ENCODE results near the gene HCK.
A peak's percentile ranks its signal among the peaks of the same experiment; 100 is the strongest.

HCK gene

GRCh38 chr20:32111156-32111686, 59.2 kb downstream of the HCK start:
- peak overlapping the region in 1 of 3 experiments; percentile 100 for H3K27ac Mint-ChIP-seq
- peak overlapping the region; percentile 90 to 98 (median 94) for H3K4me3 Mint-ChIP-seq
- H3K4me1 Mint-ChIP-seq, result peaks cover 33% of the 10 kb centered on the region
- no peak for TF ChIP-seq CTCF (IDR thresholded peaks at IDR 0.05; ENCODE audit: unreplicated experiment in 3 of 3)
- no peaks in the 10 kb centered on the region for H3K27me3 Mint-ChIP-seq (ENCODE audit: low read depth)
- no peaks in the 10 kb centered on the region for H3K9me3 Mint-ChIP-seq
- peaks cover 5% of the 10 kb centered on the region for H3K36me3 Mint-ChIP-seq (ENCODE audit: low read depth)

GRCh38 chr20:32111753-32112152, 59.7 kb downstream of the HCK start:
- no peaks in the 10 kb centered on the region for H3K27me3 Mint-ChIP-seq (ENCODE audit: low read depth)
- peak overlapping the region; percentile 52 to 90 (median 53) for H3K4me3 Mint-ChIP-seq
- H3K36me3 Mint-ChIP-seq (ENCODE audit: low read depth), result peaks cover 5% of the 10 kb centered on the region
- H3K9me3 Mint-ChIP-seq, result no peaks in the 10 kb centered on the region
- H3K27ac Mint-ChIP-seq, result no peak overlapping the region
- H3K4me1 Mint-ChIP-seq, result peaks cover 39% of the 10 kb centered on the region
- no peak for TF ChIP-seq CTCF (IDR thresholded peaks at IDR 0.05; ENCODE audit: unreplicated experiment in 3 of 3)

GRCh38 chr20:32112841-32113240, 60.8 kb downstream of the HCK start:
- Mint-ChIP-seq H3K27me3 (ENCODE audit: low read depth) (no peaks in the 10 kb centered on the region), H3K36me3 (ENCODE audit: low read depth) (peaks cover 5% of the 10 kb centered on the region), H3K27ac (peak overlapping the region in 1 of 3 experiments; percentile 23), H3K4me3 (peak overlapping the region in 2 of 3 experiments; percentile 62 to 80), H3K4me1 (peaks cover 45% of the 10 kb centered on the region), H3K9me3 (no peaks in the 10 kb centered on the region)
- no peak for TF ChIP-seq CTCF (IDR thresholded peaks at IDR 0.05; ENCODE audit: unreplicated experiment in 3 of 3)

GRCh38 chr20:32113591-32114260, 61.7 kb downstream of the HCK start:
- H3K36me3 Mint-ChIP-seq (ENCODE audit: low read depth), result peaks cover 5% of the 10 kb centered on the region
- no peak for TF ChIP-seq CTCF (IDR thresholded peaks at IDR 0.05; ENCODE audit: unreplicated experiment in 3 of 3)

GRCh38 chr20:32114305-32114960, 62.4 kb downstream of the HCK start:
- Mint-ChIP-seq H3K36me3 (ENCODE audit: low read depth) (peaks cover 5% of the 10 kb centered on the region), H3K9me3 (no peaks in the 10 kb centered on the region), H3K27ac (no peak overlapping the region), H3K4me1 (peaks cover 45% of the 10 kb centered on the region), H3K4me3 (no peak overlapping the region), H3K27me3 (ENCODE audit: low read depth) (no peaks in the 10 kb centered on the region)
- no peak for TF ChIP-seq CTCF (IDR thresholded peaks at IDR 0.05; ENCODE audit: unreplicated experiment in 3 of 3)

More at GRCh38 chr20:32113591-32114260, 61.7 kb downstream of the HCK start:
- Mint-ChIP-seq H3K27ac (no peak overlapping the region), H3K27me3 (ENCODE audit: low read depth) (no peaks in the 10 kb centered on the region), H3K4me1 (peaks cover 45% of the 10 kb centered on the region), H3K9me3 (no peaks in the 10 kb centered on the region), H3K4me3 (peak overlapping the region in 2 of 3 experiments; percentile 62 to 80)
